Measurements from ENCODE around the gene PDE11A. TPM values are rescaled to one million over a fixed set of nuclear protein-coding genes. Genes with fewer than 3 reads are reported as not detected.

The PDE11A gene
- total and polyA plus RNA-seq, 2 of the 8 experiments (the other 6 are each of a cell fraction or from before 2014, with no cell fraction given) = 0.19 to 0.23 TPM

- Histone ChIP-seq H3K9ac (replicated peaks in 1 of 4; ENCODE audit: extremely low read depth in 1 of 4, low read depth in 3 of 4, low read length in 3 of 4) (no peak overlapping the region), H3K79me1 (ENCODE audit: low read depth, low read length) (no peaks in the 10 kb centered on the region), H3K36me3 (ENCODE audit: control insufficient read depth in 2 of 4, insufficient read depth in 4 of 4, low read length in 3 of 4) (no peaks in the 10 kb centered on the region), H3K4me1 (replicated peaks in 1 of 4; ENCODE audit: control insufficient read depth in 3 of 4, insufficient read depth in 4 of 4, low read length in 3 of 4) (no peaks in the 10 kb centered on the region), H2AFZ (ENCODE audit: low read length) (no peak overlapping the region), H4K20me1 (replicated peaks in 1 of 2; ENCODE audit: control insufficient read depth in 1 of 2, insufficient read depth in 2 of 2, low read length in 2 of 2) (no peaks in the 10 kb centered on the region), H4K91ac (replicated peaks; ENCODE audit: insufficient read length, low read length) (no peak overlapping the region), H2AK5ac (ENCODE audit: low read depth, low read length) (no peak overlapping the region), H3K23me2 (ENCODE audit: low read depth, low read length) (no peaks in the 10 kb centered on the region), H3K4me3 (ENCODE audit: extremely low read depth in 1 of 4, insufficient read depth in 2 of 4, low read depth in 3 of 4, low read length in 4 of 4) (no peak overlapping the region), H3K9me3 (ENCODE audit: insufficient read depth in 2 of 2, low read depth in 1 of 2, low read length in 1 of 2) (peaks cover 0 to 8% of the 10 kb centered on the region in 2 experiments; a peak in 2 of 4 replicates), H3K4ac (replicated peaks; ENCODE audit: insufficient read length, low read depth, low read length) (no peak overlapping the region), H2BK12ac (ENCODE audit: low read depth, low read length) (no peak overlapping the region), H3K56ac (replicated peaks; ENCODE audit: insufficient read length, low read depth, low read length) (no peak overlapping the region), H3K4me2 (ENCODE audit: insufficient read depth in 1 of 2, low read depth in 2 of 2, low read length in 2 of 2) (no peak overlapping the region), H4K5ac (ENCODE audit: insufficient read length, low read depth, low read length) (no peak overlapping the region), H2BK5ac (ENCODE audit: low read depth, low read length) (no peak overlapping the region), H2BK20ac (ENCODE audit: low read length) (no peak overlapping the region), H3K18ac (ENCODE audit: extremely low read depth, low read length) (no peak overlapping the region), H3K79me2 (ENCODE audit: control insufficient read depth in 1 of 2, insufficient read depth in 2 of 2, low read length in 2 of 2) (no peaks in the 10 kb centered on the region), H2BK120ac (replicated peaks; ENCODE audit: low read depth, low read length) (no peak overlapping the region), H3K14ac (ENCODE audit: insufficient read length) (no peak overlapping the region), H2BK15ac (ENCODE audit: low read length) (no peak overlapping the region), H3K27me3 (replicated peaks in 1 of 4; ENCODE audit: control insufficient read depth in 3 of 4, extremely low read depth in 1 of 4, insufficient read depth in 3 of 4, low read length in 3 of 4) (no peaks in the 10 kb centered on the region), H4K8ac (ENCODE audit: extremely low read depth, insufficient read depth, low read length) (no peak overlapping the region), H3K27ac (ENCODE audit: low read depth, low read length) (no peak overlapping the region), H3K23ac (ENCODE audit: insufficient read length) (no peak overlapping the region)
- TF ChIP-seq KDM1A (IDR thresholded peaks at IDR 0.05; ENCODE audit: borderline replicate concordance, low read length) (no peak), SP2 (IDR thresholded peaks at IDR 0.05; ENCODE audit: low read length) (no peak), HDAC2 (IDR thresholded peaks at IDR 0.05; ENCODE audit: borderline replicate concordance in 1 of 2, low read depth in 2 of 2, low read length in 2 of 2) (no peak), ZNF274 (IDR thresholded peaks at IDR 0.05; ENCODE audit: borderline replicate concordance, extremely low read depth, low read length) (no peak), SIX5 (IDR thresholded peaks at IDR 0.05; ENCODE audit: low read depth, low read length) (no peak)
- POLR2A ChIA-PET (ENCODE audit: partially characterized antibody) = no interaction called here
- CTCF ChIA-PET (ENCODE audit: partially characterized antibody) = interaction anchor here (0.6 to 2.0 kb wide), 3 partner anchors 9 to 27 kb away, joined by 3 to 11 read pairs (median 7); no protein-coding TSS in a partner anchor
- FAIRE-seq (no peak), DNase-seq (ENCODE audit: low read depth in 1 of 2, low spot score in 2 of 2) (no peak)
Measured at GRCh38 chr2:177810906-177811305, 261.7 kb downstream of the PDE11A start.

Data from H1 (cell line).